NCI-H1436 treated with DMSO at 0.1 percent for 48 hours (cell line): ENCODE measurements around the gene SMURF1.
"Not testable (repeated sequence)": the region's sequence is repeated elsewhere in the genome, so short reads cannot be mapped to it uniquely, and the experiment has no call there.

Experiments
- DNase-seq: peaks from one replicate; lab custom pipeline; 2025; lab: John Stamatoyannopoulos, UW

The SMURF1 gene

GRCh38 chr7:99121496-99122021 is 22.3 kb downstream of the SMURF1 start:
- DNase-seq, result no peak

- DNase-seq, result no peak
Observed at GRCh38 chr7:99120916-99121315, 23.0 kb downstream of the SMURF1 start.

GRCh38 chr7:99120501-99120900 is 23.4 kb downstream of the SMURF1 start:
- no peak for DNase-seq

- no peak for DNase-seq
Observed at GRCh38 chr7:99118077-99118476, 25.8 kb downstream of the SMURF1 start.

GRCh38 chr7:99116144-99116543 is 27.8 kb downstream of the SMURF1 start:
- DNase-seq, result no peak

GRCh38 chr7:99115379-99115778 is 28.5 kb downstream of the SMURF1 start:
- DNase-seq, result no peak

- DNase-seq, result no peak
Observed at GRCh38 chr7:99112979-99113378, 30.9 kb downstream of the SMURF1 start.

GRCh38 chr7:99112097-99112496 is 31.8 kb downstream of the SMURF1 start:
- DNase-seq, result no peak

- DNase-seq, result no peak
Observed at GRCh38 chr7:99111591-99111990, 32.3 kb downstream of the SMURF1 start.

- no peak for DNase-seq
Observed at GRCh38 chr7:99109108-99110051, 34.5 kb downstream of the SMURF1 start.

- DNase-seq, result no peak
Observed at GRCh38 chr7:99108613-99109012, 35.3 kb downstream of the SMURF1 start.

GRCh38 chr7:99106821-99107241 is 37.1 kb downstream of the SMURF1 start:
- no peak for DNase-seq

GRCh38 chr7:99106411-99106810 is 37.5 kb downstream of the SMURF1 start:
- DNase-seq, result no peak

- no peak for DNase-seq
Observed at GRCh38 chr7:99105756-99106155, 38.2 kb downstream of the SMURF1 start.

- DNase-seq, result no peak
Observed at GRCh38 chr7:99104631-99105030, 39.3 kb downstream of the SMURF1 start.

- not testable (repeated sequence) for DNase-seq
Observed at GRCh38 chr7:99103836-99104235, 40.1 kb downstream of the SMURF1 start.

- DNase-seq, result no peak
Observed at GRCh38 chr7:99102809-99103690, 40.9 kb downstream of the SMURF1 start.

- DNase-seq, result no peak
Observed at GRCh38 chr7:99102361-99102760, 41.5 kb downstream of the SMURF1 start.

GRCh38 chr7:99101516-99101915 is 42.4 kb downstream of the SMURF1 start:
- DNase-seq, result not testable (repeated sequence)

GRCh38 chr7:99099499-99100077 is 44.3 kb downstream of the SMURF1 start:
- DNase-seq, result no peak

GRCh38 chr7:99098824-99099498 is 44.9 kb downstream of the SMURF1 start:
- no peak for DNase-seq
